Measurements from ENCODE around the gene PORCN.

GRCh38 chrX:48474127-48474526 lies 34.7 kb upstream of the PORCN start:
- TF ChIP-seq POLR2AphosphoS5 (IDR thresholded peaks at IDR 0.05; ENCODE audit: borderline replicate concordance, low read depth, low read length) (no peak), EZH2 (IDR thresholded peaks at IDR 0.05) (no peak), FOXP2 (optimal IDR thresholded peaks at IDR 0.05; ENCODE audit: control extremely low read depth, extremely low read length, insufficient read depth) (no peak)
